Fibroblast of lung (primary cell): ENCODE results near the gene EPHB1. TPM values are rescaled to one million over a fixed set of nuclear protein-coding genes. Genes with fewer than 3 reads are reported as not detected.

Source experiments
- DNase-seq, 2 donors: peaks; one replicate each; pipeline versions ENCODE4 v3.0.0 to v3.0.0-alpha.2; 2010; ENCODE audit warnings: low read depth in 2 of 2
- H2AFZ ChIP-seq: 2 replicates; pipeline ENCODE4 v1.5.1; 2012; ENCODE audit warnings: low read length, control low read depth, inconsistent platforms
- H3K27ac ChIP-seq: 2 replicates; pipeline ENCODE4 v1.5.1; 2011; ENCODE audit warnings: low read length, control low read depth; ENCODE audit not compliant: insufficient read depth
- H3K27me3 ChIP-seq: 2 replicates; pipeline ENCODE4 v1.5.1; 2011; ENCODE audit warnings: mild to moderate bottlenecking, low read length; ENCODE audit not compliant: control insufficient read depth, insufficient read depth
- H3K36me3 ChIP-seq: 2 replicates; pipeline ENCODE4 v1.5.1; 2011; ENCODE audit warnings: low read length; ENCODE audit not compliant: control insufficient read depth, insufficient read depth
- H3K4me1 ChIP-seq: 2 replicates; pipeline ENCODE4 v1.5.1; 2011; ENCODE audit warnings: low read length; ENCODE audit not compliant: control insufficient read depth, insufficient read depth; ENCODE audit errors: extremely low read depth
- H3K4me2 ChIP-seq: 2 replicates; pipeline ENCODE4 v1.5.1; 2011; ENCODE audit warnings: low read length, control low read depth; ENCODE audit not compliant: insufficient read depth; ENCODE audit errors: extremely low read depth
- H3K4me3 ChIP-seq, 4 experiments: fragments of 200-600 bp in 1 of 4; sonication (generic) in 1 of 4; replicated peaks in 1 of 4; 2 replicates each; pipeline ENCODE4 v1.5.1; 2011 to 2016; ENCODE audit warnings: low read length in 4 of 4, low read depth in 3 of 4, mild to moderate bottlenecking in 3 of 4, control low read depth in 2 of 4, inconsistent platforms in 1 of 4, mixed read lengths in 1 of 4; ENCODE audit not compliant: insufficient read depth in 1 of 4; ENCODE audit errors: control extremely low read depth in 1 of 4
- H3K79me2 ChIP-seq: 2 replicates; pipeline ENCODE4 v1.5.1; 2012; ENCODE audit warnings: mild to moderate bottlenecking, low read length, inconsistent platforms; ENCODE audit not compliant: control insufficient read depth, insufficient read depth
- H3K9ac ChIP-seq: 2 replicates; pipeline ENCODE4 v1.5.1; 2011; ENCODE audit warnings: mild to moderate bottlenecking, low read length, control low read depth; ENCODE audit not compliant: insufficient read depth
- H3K9me3 ChIP-seq: 2 replicates; pipeline ENCODE4 v1.5.1; 2012; ENCODE audit warnings: low read depth, low read length; ENCODE audit not compliant: control insufficient read depth, insufficient read depth
- H4K20me1 ChIP-seq: 2 replicates; pipeline ENCODE4 v1.5.1; 2011; ENCODE audit warnings: low read length; ENCODE audit not compliant: control insufficient read depth, insufficient read depth; ENCODE audit errors: extremely low read depth
- EZH2 ChIP-seq: IDR thresholded peaks from 2 replicates; pipeline ENCODE4 v1.5.1; 2012; ENCODE audit warnings: low read length, control low read depth, mild to moderate bottlenecking; ENCODE audit errors: missing control alignments
- polyA plus RNA-seq, 2 donors: library from polyadenylated mRNA; depleted of rRNA in 1 of 2; stranded (reverse) in 1 of 2; unstranded in 1 of 2; fragments of >200 nt; gene quantifications; 2 replicates each; pipeline ENCODE4 v1.2.1, GENCODE V29; 2011 to 2012; ENCODE audit warnings: missing spikeins in 1 of 2
- total RNA-seq: library from RNA; depleted of rRNA; stranded (reverse); fragments of >200 nt; gene quantifications from 2 replicates; pipeline ENCODE4 v1.2.1, GENCODE V29; 2014
- TF ChIP-seq, protein P1 (sequence below), 2 donors: IDR thresholded peaks in 1 of 2; conservative IDR thresholded peaks in 1 of 2; 1 replicate in 1 of 2; 2 replicates in 1 of 2; pipeline ENCODE4 v1.5.1; 2011 to 2012; ENCODE audit warnings: low read length in 2 of 2, control low read depth in 1 of 2, inconsistent platforms in 1 of 2, low read depth in 1 of 2, mild to moderate bottlenecking in 1 of 2

Gene EPHB1
- total and polyA plus RNA-seq, 2 donors (not counting 1 experiment from before 2014, with no cell fraction given): 0.14 to 0.50 TPM

DNA sequence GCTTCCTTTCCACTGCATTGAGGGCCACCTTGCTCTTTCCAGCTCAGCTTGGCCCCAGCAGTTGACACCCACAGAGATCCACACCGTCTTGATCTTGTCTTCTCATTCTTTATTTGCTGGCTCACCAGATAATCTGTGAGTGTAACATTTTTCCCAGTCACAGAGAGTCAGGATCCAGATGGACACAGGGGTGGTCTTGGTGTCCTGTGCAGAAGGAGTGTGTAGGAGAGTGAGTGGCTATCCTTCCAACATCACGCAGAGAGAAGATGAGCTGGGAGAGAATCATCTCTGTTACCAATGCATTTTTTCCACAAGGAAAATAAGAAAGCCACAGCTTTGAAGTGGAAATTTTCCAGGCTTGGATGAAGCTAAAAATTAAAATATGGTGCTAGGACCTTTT lies 100.1 kb downstream of the EPHB1 start:
- no peaks in the 10 kb centered on the region for H4K20me1 ChIP-seq
- TF ChIP-seq, protein P1, sequence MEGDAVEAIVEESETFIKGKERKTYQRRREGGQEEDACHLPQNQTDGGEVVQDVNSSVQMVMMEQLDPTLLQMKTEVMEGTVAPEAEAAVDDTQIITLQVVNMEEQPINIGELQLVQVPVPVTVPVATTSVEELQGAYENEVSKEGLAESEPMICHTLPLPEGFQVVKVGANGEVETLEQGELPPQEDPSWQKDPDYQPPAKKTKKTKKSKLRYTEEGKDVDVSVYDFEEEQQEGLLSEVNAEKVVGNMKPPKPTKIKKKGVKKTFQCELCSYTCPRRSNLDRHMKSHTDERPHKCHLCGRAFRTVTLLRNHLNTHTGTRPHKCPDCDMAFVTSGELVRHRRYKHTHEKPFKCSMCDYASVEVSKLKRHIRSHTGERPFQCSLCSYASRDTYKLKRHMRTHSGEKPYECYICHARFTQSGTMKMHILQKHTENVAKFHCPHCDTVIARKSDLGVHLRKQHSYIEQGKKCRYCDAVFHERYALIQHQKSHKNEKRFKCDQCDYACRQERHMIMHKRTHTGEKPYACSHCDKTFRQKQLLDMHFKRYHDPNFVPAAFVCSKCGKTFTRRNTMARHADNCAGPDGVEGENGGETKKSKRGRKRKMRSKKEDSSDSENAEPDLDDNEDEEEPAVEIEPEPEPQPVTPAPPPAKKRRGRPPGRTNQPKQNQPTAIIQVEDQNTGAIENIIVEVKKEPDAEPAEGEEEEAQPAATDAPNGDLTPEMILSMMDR (conservative IDR thresholded peaks at IDR 0.05 in 1 of 2, IDR thresholded peaks at IDR 0.05 in 1 of 2; ENCODE audit: low read depth in 1 of 2, low read length in 2 of 2): no peak
- TF ChIP-seq EZH2: no peak
- H3K36me3 ChIP-seq: no peaks in the 10 kb centered on the region
- no peak overlapping the region for H3K9ac ChIP-seq
- no peaks in the 10 kb centered on the region for H3K79me2 ChIP-seq
- H3K9me3 ChIP-seq: no peaks in the 10 kb centered on the region
- no peaks in the 10 kb centered on the region for H3K4me1 ChIP-seq
- H3K4me3 ChIP-seq: no peak overlapping the region
- no peak overlapping the region for H3K4me2 ChIP-seq
- no peak for DNase-seq
- H2AFZ ChIP-seq: no peak overlapping the region
- H3K27me3 ChIP-seq: no peaks in the 10 kb centered on the region
- no peak overlapping the region for H3K27ac ChIP-seq

DNA sequence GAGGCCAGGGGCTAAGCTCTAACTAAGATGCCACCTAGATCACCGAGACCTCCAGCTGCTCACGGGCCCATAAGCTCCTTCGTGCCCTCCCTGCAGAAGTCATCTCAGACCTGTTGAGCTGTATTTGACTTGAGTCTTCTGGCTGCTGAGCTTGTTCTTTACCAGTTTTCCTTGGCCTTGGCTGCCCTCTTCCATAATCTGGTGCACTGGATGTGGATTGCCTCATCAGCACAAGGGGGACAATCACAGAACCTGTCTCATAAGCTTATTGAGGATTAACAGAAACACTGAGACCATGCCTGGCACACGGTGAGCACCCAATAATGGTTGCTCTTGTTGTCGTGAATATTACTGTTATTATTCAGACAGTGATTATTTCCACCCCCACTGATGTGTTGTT lies 101.1 kb downstream of the EPHB1 start:
- Histone ChIP-seq H3K9ac (no peak overlapping the region), H3K27me3 (no peaks in the 10 kb centered on the region), H3K4me3 (no peak overlapping the region), H4K20me1 (no peaks in the 10 kb centered on the region), H3K36me3 (no peaks in the 10 kb centered on the region), H2AFZ (no peak overlapping the region), H3K27ac (no peak overlapping the region), H3K4me2 (no peak overlapping the region), H3K4me1 (no peaks in the 10 kb centered on the region), H3K9me3 (no peaks in the 10 kb centered on the region), H3K79me2 (no peaks in the 10 kb centered on the region)
- DNase-seq: no peak
- TF ChIP-seq EZH2: no peak
- TF ChIP-seq, protein P1 (conservative IDR thresholded peaks at IDR 0.05 in 1 of 2, IDR thresholded peaks at IDR 0.05 in 1 of 2; ENCODE audit: low read depth in 1 of 2, low read length in 2 of 2): no peak

DNA sequence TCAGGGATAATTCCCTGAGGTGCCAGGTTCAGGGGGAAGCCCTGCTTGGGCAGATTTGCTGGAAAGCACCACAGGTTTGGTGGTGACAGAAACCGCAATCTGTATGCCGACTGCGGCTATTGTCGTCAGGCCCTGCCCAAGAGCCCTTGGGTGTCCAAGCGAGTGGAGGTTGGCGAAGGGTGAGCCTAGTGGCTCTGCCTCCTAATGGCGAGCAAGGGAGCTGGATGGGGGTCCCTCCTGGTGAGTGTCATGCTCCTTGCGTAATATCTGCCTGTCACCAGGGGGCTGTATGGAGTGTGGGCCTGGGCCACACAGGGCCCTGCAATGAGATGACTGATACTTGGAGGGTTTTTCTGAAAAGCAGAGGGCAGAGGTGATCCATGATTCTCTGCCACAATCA lies 101.6 kb downstream of the EPHB1 start:
- H2AFZ ChIP-seq: no peak overlapping the region
- TF ChIP-seq, protein P1 (conservative IDR thresholded peaks at IDR 0.05 in 1 of 2, IDR thresholded peaks at IDR 0.05 in 1 of 2; ENCODE audit: low read depth in 1 of 2, low read length in 2 of 2): no peak
- no peak for TF ChIP-seq EZH2
- DNase-seq: no peak

More for the DNA sequence above, 101.6 kb downstream of the EPHB1 start:
- Histone ChIP-seq H3K4me3 (no peak overlapping the region), H3K4me1 (no peaks in the 10 kb centered on the region), H3K9me3 (no peaks in the 10 kb centered on the region), H3K27ac (no peak overlapping the region), H3K27me3 (no peaks in the 10 kb centered on the region), H3K36me3 (no peaks in the 10 kb centered on the region), H3K4me2 (no peak overlapping the region), H4K20me1 (no peaks in the 10 kb centered on the region), H3K9ac (no peak overlapping the region), H3K79me2 (no peaks in the 10 kb centered on the region)
